HG03196 (cell line): ENCODE data around the gene MARVELD1.
"Not testable (repeated sequence)": the region's sequence is repeated elsewhere in the genome, so short reads cannot be mapped to it uniquely, and the experiment has no call there.

ENCODE experiments used
- ATAC-seq: cut with Tn5 transposase; IDR thresholded peaks from one replicate; pipeline ENCODE4 v1.9.1; 2021; ENCODE audit not compliant: unreplicated experiment

The MARVELD1 gene

GRCh38 chr10:97713339-97713825, at the start of gene MARVELD1:
Gene MARVELD1, plus strand, starts transcription at chr10:97713730. Its CDS starts 147 bp downstream, at chr10:97713877.
- no peak for ATAC-seq

GRCh38 chr10:97664282-97664850, 49.2 kb upstream of the MARVELD1 start:
- ATAC-seq: no peak

GRCh38 chr10:97666992-97667391, 46.5 kb upstream of the MARVELD1 start:
- no peak for ATAC-seq

DNA sequence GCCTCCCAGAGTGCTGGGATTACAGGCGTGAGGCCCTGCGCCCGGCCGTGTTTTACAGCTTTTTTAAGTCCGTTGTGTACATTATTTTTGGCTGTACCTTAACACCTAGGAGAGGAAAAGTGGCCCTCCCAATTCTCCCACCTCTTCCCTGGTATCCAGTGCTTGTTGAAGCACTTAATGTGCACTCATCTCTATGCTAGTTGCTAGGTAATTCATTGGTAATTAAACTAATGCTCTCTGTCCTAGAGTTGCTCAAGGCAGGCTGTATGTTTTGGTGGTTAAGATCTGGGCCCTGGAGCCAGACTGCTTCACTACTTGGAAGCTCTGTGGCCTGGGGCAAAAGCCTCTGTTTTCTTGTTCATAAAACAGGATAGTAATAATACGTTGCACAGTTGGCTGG, 46.1 kb upstream of the MARVELD1 start:
- no peak for ATAC-seq

DNA sequence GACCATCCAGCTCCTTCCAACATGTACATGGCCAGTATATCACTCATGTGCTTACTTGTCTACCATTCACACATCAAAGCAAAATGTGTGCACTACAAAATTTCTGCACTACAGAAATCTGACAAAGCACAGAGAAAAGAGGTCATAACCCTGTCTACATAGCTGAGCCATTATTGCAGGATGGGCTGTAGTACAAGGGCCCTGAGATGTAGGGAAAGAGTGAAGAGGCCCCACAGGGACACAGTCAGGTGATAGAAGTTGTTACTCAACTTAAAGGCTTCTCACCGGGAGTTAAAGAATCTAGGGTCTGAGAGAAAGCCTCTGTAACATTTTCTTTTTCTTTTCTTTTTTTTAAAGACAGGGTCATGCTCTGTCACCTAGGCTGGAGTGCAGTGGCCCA, 44.0 kb upstream of the MARVELD1 start:
- ATAC-seq: no peak

DNA sequence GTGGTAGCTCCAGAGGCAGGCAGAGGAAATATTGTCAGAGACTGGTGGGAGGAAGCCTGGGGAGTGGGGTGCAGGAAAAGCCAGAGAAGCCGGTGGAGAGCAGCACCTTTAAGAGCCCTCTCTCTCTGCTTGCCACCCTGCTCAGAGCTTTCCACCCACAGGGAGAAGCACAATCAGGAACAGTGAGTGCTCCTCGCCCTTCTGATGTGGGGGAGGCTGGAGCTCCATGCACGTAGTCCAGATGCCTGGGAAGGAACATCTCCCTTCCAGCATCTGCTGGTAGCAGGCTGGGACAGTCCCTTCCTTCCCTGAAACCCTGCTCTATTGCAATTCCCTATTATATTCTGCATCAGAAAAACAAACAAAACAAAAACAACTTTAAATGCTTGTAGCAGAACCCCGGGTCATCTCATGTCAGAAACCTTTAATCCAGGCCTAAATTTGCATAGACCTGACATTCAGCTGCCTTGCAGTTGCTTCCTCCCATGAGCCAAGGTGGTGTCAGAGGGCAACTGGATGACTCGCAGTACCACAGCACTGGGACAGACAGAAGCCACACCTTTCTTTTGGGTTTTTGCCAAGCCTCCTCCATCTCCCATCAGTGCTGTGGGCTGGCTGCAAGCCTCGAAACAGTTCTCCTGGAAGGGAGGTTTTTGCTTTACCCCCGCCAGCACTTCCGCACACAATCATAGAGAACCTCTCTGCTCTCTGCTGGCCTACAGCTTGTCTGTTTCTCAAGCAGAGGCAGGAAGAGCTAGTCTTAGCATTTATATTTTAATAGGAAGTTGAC, 39.6 kb upstream of the MARVELD1 start:
- no peak for ATAC-seq

- no peak for ATAC-seq
Measured at GRCh38 chr10:97675222-97675621, 38.3 kb upstream of the MARVELD1 start.

DNA sequence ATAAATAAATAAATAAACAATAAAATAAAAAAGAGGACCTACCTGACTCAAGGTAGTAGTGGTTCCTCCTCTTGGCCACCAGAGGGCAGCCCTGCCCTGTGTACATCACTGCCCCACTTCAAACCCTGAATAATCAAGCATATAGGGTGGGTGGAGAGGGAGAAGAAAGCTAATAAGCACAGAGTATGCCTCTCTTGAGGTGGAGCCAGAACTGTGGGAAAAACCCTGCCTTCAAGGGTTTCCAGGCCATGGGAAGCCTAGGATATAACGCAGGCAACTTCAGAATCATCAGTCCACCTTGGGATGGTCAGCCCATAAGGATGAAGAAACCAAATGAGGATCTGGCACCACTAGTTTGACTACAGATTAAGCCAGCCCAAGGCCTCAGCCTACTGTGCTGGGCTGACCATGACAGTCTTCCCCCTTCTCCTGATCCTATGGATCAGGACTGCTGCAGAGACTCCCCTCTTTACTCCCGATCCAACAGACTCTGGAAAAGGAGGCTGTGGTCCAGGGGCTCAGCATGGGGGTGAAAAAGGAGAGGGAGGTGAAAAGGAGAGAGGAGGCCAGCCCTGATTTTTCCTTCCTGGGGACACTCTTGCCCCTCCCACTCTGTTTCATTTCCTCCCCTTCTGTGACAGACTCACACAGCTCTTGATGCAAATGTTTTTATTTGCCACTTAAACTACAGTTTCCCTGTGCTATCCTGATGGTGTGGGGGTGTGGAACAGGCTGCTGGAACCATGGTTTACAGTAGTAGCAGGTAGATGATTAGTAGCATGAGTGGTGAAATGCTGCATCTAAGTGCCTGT, 36.6 kb upstream of the MARVELD1 start:
- no peak for ATAC-seq

DNA sequence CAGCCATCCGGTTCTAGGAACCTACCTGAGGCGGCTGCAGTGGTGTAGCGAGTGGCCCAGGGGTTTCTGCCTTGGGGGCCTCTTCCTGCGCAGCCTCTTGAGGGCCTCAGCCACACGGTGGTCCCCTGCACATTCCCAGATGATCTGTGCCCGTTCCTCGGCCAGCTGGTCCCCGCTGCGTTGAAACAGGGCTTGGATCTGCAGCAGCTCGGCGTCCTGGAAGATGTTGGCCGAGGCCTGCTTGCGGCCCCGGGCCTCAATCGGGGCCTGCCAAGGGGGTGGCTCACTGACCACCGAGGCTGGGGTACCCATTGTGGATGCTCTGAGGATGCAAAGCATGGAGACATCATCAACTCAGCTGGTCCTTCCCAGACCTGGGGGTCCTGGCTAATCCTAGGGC, 33.9 kb upstream of the MARVELD1 start:
- no peak for ATAC-seq

- no peak for ATAC-seq
Measured at GRCh38 chr10:97682042-97682441, 31.5 kb upstream of the MARVELD1 start.

DNA sequence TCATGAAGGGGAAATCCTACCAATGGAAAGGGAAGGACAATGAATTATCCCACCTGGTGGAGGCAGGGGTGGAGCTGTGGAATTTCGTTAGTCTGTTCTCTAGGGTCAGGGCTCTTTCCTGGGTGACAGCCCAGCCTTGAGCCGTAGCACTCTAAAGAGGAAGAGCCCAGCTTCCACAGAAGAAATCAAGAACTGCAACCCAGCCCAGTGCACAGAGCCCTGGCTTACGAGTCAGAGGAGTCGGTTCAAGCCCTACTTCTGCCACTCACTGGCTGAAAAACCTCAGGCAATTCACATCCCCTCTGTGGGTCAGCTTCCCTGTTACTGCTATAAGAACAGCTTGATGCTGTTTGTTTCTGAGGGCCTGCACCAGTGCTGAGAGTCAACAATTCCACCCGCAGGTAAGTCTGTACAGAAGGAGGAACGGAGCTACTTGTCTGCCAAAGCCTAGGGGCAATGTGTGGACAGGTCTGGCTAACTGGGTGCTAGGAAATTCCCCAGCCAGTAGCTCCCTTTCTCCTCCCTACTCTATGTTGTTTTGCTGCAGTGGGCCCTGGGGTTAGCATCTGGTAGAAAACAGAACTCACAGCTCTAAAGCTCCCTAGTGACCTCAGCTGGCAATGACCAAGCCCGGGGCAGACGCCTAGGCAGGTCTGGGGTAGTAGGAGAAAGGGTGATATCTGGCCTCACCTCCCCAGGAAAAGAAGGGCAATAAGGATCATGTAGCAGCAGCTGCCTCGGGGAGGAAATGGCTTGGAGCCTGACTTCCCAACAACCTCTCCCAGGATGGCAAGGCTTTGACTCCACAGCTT, 29.8 kb upstream of the MARVELD1 start:
- no peak for ATAC-seq

DNA sequence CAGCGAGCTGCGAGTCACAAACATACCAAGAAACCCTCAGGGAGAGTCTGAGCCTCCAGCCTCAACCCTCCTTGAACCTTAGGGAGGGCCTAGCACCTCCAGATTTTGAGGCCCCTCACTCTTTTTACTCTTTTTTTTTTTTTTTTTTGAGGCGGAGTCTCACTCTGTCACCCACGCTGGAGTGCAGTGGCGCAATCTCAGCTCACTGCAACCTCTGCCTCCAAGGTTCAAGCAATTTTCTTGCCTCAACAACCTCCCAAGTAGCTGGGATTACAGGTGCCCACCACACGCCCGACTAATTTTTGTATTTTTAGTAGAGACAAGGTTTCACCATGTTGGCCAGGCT, 29.2 kb upstream of the MARVELD1 start:
- not testable (repeated sequence) for ATAC-seq

- no peak for ATAC-seq
Measured at GRCh38 chr10:97684866-97685394, 28.6 kb upstream of the MARVELD1 start.

DNA sequence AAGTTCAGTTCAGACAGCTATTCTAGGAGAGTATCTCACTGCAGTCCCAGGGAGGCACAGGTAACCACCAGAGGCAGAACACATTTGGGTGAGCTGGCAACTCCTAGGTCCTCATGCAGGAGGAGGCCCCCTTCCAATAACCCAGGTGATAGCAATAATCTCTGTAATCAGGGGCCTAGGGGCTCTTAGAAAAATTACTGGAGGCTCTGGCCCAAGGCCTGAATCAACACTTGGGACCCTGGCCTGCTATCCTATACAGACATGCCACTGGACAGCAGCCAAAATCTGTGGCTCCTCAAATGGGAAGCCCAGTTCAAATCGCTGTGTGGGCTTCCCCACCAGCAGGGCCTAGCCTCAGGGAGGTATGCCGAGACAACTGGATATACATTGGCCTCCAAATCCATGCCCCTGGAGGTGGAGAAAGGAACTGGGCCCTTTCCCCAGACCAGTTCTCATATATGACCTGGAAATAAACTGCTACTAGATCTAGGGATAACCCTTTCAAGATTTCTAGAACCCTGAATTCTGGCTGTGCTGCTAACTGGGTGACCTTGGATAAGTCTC, 28.1 kb upstream of the MARVELD1 start:
- ATAC-seq: no peak

DNA sequence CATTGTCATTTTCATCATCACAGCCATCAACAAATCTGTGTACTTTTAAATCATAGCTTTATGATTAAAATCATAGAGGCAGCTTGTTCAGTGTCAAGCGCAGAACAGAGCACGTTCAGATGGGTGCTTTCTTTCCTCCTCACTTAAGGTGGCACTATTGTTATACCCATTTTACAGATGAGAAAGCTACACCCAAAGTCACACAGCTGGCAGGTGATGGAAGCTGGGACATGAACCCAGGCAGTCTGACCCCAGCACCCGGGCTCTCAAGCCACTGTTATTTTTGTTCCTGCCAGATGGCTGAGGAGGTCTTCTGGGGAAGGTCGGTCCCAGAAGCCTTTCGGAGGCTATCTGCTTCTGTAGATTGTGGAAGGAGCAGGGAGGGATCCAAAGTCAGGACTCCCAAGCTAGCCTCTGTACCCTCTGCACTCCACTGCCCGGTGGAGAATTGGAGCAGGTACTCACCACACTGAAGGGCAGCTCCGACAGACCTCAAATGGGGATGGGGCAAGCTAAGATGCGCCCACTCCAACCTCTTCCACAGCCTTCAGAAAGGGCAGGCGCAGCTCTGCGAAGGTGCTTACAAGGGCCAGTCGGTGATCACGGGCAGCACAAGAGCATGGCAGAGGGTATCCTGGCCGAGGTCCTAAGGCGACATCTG, 27.1 kb upstream of the MARVELD1 start:
- ATAC-seq: peak; percentile 6

GRCh38 chr10:97686962-97687784, 26.4 kb upstream of the MARVELD1 start, which contains the start of gene AVPI1:
Gene AVPI1, minus strand, starts transcription at chr10:97687241. Its CDS starts 7,336 bp downstream, at chr10:97679905.
- ATAC-seq: peak; percentile 91

DNA sequence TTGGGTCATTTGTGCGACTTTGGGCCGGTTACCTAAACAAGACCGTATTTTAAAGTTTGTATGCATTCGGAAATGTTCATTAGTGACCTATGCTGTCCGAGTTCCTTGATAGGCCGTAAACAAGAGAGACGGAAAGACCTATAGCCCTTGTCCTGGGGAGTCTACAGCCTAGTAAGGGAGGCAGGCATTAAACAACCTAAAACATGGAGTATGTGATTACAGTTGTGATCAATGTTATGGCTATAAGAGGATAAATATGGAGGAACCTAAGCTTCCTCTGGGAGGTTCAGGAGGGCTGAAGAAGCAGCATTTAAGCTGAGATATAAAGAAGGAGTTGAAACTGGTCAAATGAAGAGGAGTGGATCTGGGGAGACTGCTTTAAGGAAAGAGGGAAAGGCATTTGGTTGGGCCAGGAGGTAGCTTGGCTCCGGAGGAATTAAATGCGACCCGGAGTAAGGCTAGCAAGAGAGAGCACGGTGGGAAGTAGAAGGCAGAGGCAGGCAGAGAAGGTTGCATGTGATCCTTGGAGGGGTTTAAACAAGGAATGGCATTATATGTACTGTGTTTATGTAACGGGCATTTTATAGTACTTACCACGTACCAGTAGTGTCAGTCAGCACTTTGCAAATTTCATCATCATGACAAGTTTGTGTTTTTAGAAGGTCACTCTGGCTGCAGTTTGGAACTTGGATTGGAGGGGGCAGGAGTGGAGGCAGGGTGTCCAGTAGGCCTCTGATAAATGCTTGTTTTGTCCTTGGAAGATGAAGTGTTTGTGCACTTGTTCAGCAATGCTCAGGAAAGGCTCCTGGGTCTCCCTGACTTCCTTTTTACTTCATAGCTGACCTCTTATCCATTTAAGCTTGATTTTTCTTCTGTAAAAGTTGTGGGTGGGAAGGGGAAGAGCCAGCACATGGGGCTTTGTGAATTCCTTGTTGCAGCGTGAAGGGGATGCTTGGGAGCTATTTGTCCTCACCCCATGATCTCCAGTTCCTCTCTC, 25.4 kb upstream of the MARVELD1 start:
- no peak for ATAC-seq

DNA sequence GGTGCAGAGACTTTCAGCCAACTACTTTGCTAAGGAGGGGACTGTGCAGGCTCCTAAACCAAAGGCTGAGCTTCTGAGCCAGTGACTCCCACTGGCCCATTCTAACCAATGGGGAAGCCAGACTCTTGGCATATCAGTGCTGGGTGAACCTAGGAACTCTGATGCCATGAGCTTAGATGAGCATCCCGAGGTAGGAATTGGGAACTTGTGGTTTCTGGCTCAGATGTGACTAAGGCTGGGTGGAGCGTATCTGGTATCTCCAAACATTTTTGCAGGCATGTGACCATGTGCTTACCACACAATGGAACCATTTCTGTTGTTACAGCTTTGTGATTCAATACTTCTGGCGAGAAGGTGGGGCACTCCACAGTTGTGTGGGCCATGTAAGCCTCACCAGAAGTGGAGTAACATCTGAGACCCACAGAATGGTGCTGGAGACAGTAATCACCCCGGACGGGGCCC, 23.9 kb upstream of the MARVELD1 start:
- no peak for ATAC-seq
